Neural crest cell (in vitro differentiated cells): ENCODE results near the gene FGD1. TPM values are rescaled to one million over a fixed set of nuclear protein-coding genes. Genes with fewer than 3 reads are reported as not detected.

Experiments
- DNase-seq: peaks from one replicate; pipeline ENCODE4 v3.0.0; 2021; ENCODE audit warnings: low read depth, mixed read lengths, low spot score
- H3K27ac Mint-ChIP-seq: one replicate; pipeline ENCODE4 v1.8.0; 2021; ENCODE audit warnings: mild to moderate bottlenecking, mixed read lengths; ENCODE audit not compliant: unreplicated experiment
- H3K27me3 Mint-ChIP-seq: 2 replicates; pipeline ENCODE4 v1.8.0; 2021; ENCODE audit warnings: low read depth, mild to moderate bottlenecking, mixed read lengths
- H3K36me3 Mint-ChIP-seq: 2 replicates; pipeline ENCODE4 v1.8.0; 2021; ENCODE audit warnings: low read depth, mild to moderate bottlenecking, mixed read lengths
- H3K4me1 Mint-ChIP-seq: 2 replicates; pipeline ENCODE4 v1.8.0; 2021; ENCODE audit warnings: mixed read lengths
- H3K4me3 Mint-ChIP-seq: one replicate; pipeline ENCODE4 v1.8.0; 2021; ENCODE audit warnings: mild to moderate bottlenecking, mixed read lengths
- H3K9me3 Mint-ChIP-seq: 2 replicates; pipeline ENCODE4 v1.8.0; 2021; ENCODE audit warnings: mixed read lengths
- CTCF ChIP-seq: fragments of 200-600 bp; sonication (generic); conservative IDR thresholded peaks from 2 replicates; pipeline ENCODE4 v1.5.0; 2021; ENCODE audit warnings: antibody characterized with exemption, mild to moderate bottlenecking
- total RNA-seq: library from RNA; stranded (reverse); gene quantifications from 2 replicates; pipeline ENCODE4 v1.2.1, GENCODE V29; 2021

Gene FGD1
- total RNA-seq, 1 donor from 2014 or later: 36.6 TPM

GRCh38 chrX:54427837-54428424 lies 68.1 kb downstream of the FGD1 start:
- no peak overlapping the region for H3K27ac Mint-ChIP-seq
- DNase-seq: no peak
- no peak overlapping the region for H3K4me3 Mint-ChIP-seq
- H3K27me3 Mint-ChIP-seq: no peaks in the 10 kb centered on the region
- no peak for TF ChIP-seq CTCF
- peaks cover 7% of the 10 kb centered on the region for H3K9me3 Mint-ChIP-seq
- no peaks in the 10 kb centered on the region for H3K36me3 Mint-ChIP-seq
- no peaks in the 10 kb centered on the region for H3K4me1 Mint-ChIP-seq

- Mint-ChIP-seq H3K36me3 (peaks cover 2% of the 10 kb centered on the region), H3K4me3 (no peak overlapping the region), H3K27ac (no peak overlapping the region), H3K9me3 (peaks cover 4% of the 10 kb centered on the region), H3K27me3 (no peaks in the 10 kb centered on the region), H3K4me1 (peaks cover 5% of the 10 kb centered on the region)
- TF ChIP-seq CTCF: no peak
- DNase-seq: no peak
These were observed 72.7 kb downstream of the FGD1 start for GRCh38 chrX:54423161-54423888.

DNA sequence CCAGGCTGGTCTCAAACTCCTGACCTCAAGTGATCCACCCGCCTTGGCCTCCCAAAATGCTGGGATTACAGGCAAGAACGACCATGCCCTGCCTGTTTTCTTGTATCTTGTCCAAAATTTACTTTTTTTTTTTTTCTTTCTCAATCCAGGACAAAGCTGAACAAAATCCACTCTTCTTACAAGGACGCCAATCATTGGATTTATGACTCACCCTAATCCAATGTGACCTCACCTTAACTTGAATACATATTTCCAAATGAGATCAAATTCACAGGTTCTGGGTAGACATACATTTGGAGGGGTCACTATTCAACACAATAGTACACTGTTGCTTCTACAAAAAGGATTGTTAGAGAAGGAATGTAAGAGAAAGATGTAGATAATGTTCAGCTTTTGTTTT lies 73.9 kb downstream of the FGD1 start:
- Mint-ChIP-seq H3K36me3 (peaks cover 3% of the 10 kb centered on the region), H3K4me1 (peaks cover 5% of the 10 kb centered on the region), H3K9me3 (peaks cover 4% of the 10 kb centered on the region), H3K27me3 (no peaks in the 10 kb centered on the region), H3K27ac (no peak overlapping the region), H3K4me3 (no peak overlapping the region)
- TF ChIP-seq CTCF: no peak
- no peak for DNase-seq

DNA sequence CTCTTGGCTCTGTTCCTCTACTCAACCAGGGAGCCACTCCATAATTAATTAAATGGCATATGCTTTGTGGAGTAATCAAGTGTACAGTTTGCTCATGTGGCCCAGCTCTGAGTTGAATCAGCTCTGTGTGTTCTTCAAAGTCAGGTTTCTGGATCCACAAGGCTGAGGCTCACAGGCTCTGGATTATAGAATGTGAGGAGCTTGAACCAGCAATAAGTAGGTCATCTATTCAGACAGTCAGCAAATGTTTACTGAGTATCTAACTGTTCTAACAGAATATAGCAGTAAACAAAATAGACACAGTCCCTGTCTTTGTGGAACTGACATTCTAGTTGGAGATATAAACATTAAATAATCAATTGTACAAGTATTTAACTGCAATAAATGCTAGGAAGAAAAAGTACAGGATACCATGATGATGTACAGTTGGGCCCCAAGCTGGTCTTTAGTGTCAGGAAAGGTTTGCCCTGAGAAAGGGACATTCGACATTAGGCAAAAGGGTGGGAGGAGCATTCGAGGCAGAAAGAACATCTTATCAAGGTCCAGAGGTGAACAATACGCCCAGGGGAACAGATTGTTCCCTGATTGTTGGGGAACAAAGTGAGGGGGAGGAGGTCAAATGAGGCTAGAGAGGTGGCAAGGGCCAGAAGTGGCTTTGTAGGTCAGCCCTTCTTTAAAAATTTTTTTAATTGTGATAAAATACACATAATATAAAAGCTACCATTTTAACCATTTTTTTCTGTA lies 76.3 kb downstream of the FGD1 start:
- DNase-seq: no peak
- H3K27me3 Mint-ChIP-seq: no peaks in the 10 kb centered on the region
- no peak overlapping the region for H3K27ac Mint-ChIP-seq
- no peak for TF ChIP-seq CTCF
- H3K4me3 Mint-ChIP-seq: no peak overlapping the region
- peaks cover 6% of the 10 kb centered on the region for H3K36me3 Mint-ChIP-seq
- H3K4me1 Mint-ChIP-seq: peaks cover 16% of the 10 kb centered on the region
- H3K9me3 Mint-ChIP-seq: peaks cover 14% of the 10 kb centered on the region

- H3K9me3 Mint-ChIP-seq: peaks cover 10% of the 10 kb centered on the region
- TF ChIP-seq CTCF: no peak
- no peak overlapping the region for H3K4me3 Mint-ChIP-seq
- peaks cover 4% of the 10 kb centered on the region for H3K36me3 Mint-ChIP-seq
- peak overlapping the region; percentile 35 for H3K27ac Mint-ChIP-seq
- no peaks in the 10 kb centered on the region for H3K27me3 Mint-ChIP-seq
- H3K4me1 Mint-ChIP-seq: peaks cover 16% of the 10 kb centered on the region
- DNase-seq: no peak
These were observed 79.1 kb downstream of the FGD1 start for GRCh38 chrX:54416965-54417364.
